ENCODE results near the gene TAS2R5.
"Not testable (repeated sequence)": the region's sequence is repeated elsewhere in the genome, so short reads cannot be mapped to it uniquely, and the experiment has no call there.

TAS2R5 gene

GRCh38 chr7:141789917-141790316, at the start of gene TAS2R5:
Gene TAS2R5 (plus strand): TSS chr7:141790217. CDS start chr7:141790362, 145 bp downstream.
- ChIA-PET CTCF (no interaction called here), POLR2A (ENCODE audit: low non-redundant PET) (no interaction called here)
- TF ChIP-seq CTCF (conservative IDR thresholded peaks at IDR 0.05; ENCODE audit: low read depth): no peak
- no peak within 1 kb of the TSS for H3K27ac ChIP-seq
- DNase-seq (ENCODE audit: low spot score): no peak

GRCh38 chr7:141742229-141742628, 47.8 kb upstream of the TAS2R5 start:
- POLR2A ChIA-PET (ENCODE audit: low non-redundant PET): no interaction called here
- TF ChIP-seq CTCF (conservative IDR thresholded peaks at IDR 0.05; ENCODE audit: low read depth): no peak
- CTCF ChIA-PET: no interaction called here
- no peak for DNase-seq (ENCODE audit: low spot score)
- H3K27ac ChIP-seq: no peak overlapping the region

- ChIA-PET POLR2A (ENCODE audit: low non-redundant PET) (no interaction called here), CTCF (no interaction called here)
- H3K27ac ChIP-seq: no peak overlapping the region
- no peak for TF ChIP-seq CTCF (conservative IDR thresholded peaks at IDR 0.05; ENCODE audit: low read depth)
- DNase-seq (ENCODE audit: low spot score): no peak
Measured at GRCh38 chr7:141744131-141744530, 45.9 kb upstream of the TAS2R5 start.

GRCh38 chr7:141748396-141748795, 41.6 kb upstream of the TAS2R5 start:
- ChIA-PET CTCF (no interaction called here), POLR2A (ENCODE audit: low non-redundant PET) (no interaction called here)
- TF ChIP-seq CTCF (conservative IDR thresholded peaks at IDR 0.05; ENCODE audit: low read depth): no peak
- H3K27ac ChIP-seq: no peak overlapping the region
- no peak for DNase-seq (ENCODE audit: low spot score)

GRCh38 chr7:141751904-141752303, 38.1 kb upstream of the TAS2R5 start:
- POLR2A ChIA-PET (ENCODE audit: low non-redundant PET); H3K27ac ChIP-seq; DNase-seq (ENCODE audit: low spot score); CTCF ChIA-PET: not testable (repeated sequence)

GRCh38 chr7:141752634-141753033, 37.4 kb upstream of the TAS2R5 start:
- ChIA-PET CTCF (no interaction called here), POLR2A (ENCODE audit: low non-redundant PET) (no interaction called here)
- no peak for DNase-seq (ENCODE audit: low spot score)
- TF ChIP-seq CTCF (conservative IDR thresholded peaks at IDR 0.05; ENCODE audit: low read depth): peak; percentile 38
- no peak overlapping the region for H3K27ac ChIP-seq

- TF ChIP-seq CTCF (conservative IDR thresholded peaks at IDR 0.05; ENCODE audit: low read depth): peak; percentile 20; the same call in 1 of the 2 replicates
- CTCF ChIA-PET: no interaction called here
- POLR2A ChIA-PET (ENCODE audit: low non-redundant PET): no interaction called here
- H3K27ac ChIP-seq: no peak overlapping the region
- DNase-seq (ENCODE audit: low spot score): peak; percentile 3
Measured at GRCh38 chr7:141754939-141755338, 35.1 kb upstream of the TAS2R5 start.
